Measurements from ENCODE around the gene DRG1. TPM values are rescaled to one million over a fixed set of nuclear protein-coding genes. Genes with fewer than 3 reads are reported as not detected.

DRG1 gene, protein sequence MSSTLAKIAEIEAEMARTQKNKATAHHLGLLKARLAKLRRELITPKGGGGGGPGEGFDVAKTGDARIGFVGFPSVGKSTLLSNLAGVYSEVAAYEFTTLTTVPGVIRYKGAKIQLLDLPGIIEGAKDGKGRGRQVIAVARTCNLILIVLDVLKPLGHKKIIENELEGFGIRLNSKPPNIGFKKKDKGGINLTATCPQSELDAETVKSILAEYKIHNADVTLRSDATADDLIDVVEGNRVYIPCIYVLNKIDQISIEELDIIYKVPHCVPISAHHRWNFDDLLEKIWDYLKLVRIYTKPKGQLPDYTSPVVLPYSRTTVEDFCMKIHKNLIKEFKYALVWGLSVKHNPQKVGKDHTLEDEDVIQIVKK
- 84.8 and 101 TPM in 2 replicates for total RNA-seq (2022)
- Bru-seq, nascent RNA, result percentile 67 among the genes with signal in this experiment
- percentile 75 among the genes with signal in this experiment for BruChase-seq, experiment 1, labeled RNA remaining after a 6-hour chase
- percentile 66 among the genes with signal in this experiment for BruChase-seq, experiment 2, labeled RNA remaining after a 2-hour chase
- long read RNA-seq, transcript DRG1-201 (9 exons, 1,746 nt), result major isoform, 248 of 304 reads
- long read RNA-seq, partial matches to known transcripts, result 6 of 304 reads
- long read RNA-seq, other reads (novel, unspliced or antisense), result 50 of 304 reads

DNA sequence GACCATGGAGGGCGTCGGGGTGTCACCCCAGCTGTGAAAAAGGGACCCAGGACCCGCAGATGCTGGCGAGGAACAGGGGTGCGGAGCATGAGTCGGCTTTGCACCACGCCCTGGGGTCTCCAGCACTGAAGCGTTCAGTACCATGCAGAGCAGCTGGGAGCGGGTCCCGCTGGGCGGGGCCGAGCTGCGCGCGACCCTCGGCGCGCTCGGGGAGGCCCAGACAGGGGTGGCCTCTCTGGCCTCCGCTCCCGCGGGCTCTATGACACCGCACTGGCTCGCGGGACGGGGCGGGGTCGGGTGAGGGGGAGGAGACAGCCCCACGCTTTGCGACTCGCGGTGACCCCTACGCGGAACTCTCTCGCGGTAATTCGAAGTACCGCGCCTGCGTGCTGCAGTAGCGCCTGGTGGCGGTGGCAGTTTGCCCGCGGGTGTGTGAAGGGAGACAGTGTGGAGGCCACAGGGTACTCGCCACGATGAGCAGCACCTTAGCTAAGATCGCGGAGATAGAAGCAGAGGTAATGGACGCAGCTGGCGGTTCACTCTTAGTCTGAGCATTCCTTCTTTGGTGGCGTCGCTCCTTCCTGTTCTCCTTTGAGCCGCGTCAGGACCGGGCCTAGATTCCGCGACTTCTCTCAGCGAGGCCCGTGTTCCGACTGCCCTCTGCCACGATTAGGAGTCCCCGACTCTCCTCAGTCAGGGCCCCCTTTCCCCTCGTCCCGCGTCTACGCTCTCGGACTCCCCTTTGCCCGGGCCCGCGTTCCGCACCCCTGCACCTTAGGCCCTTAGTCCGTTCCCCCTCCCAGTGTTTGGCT is at the start of gene DRG1:
Gene DRG1, plus strand, starts transcription at position 394 of the 812 bp plus-strand sequence. Its CDS starts 80 bp downstream, at position 474.
- peaks cover 42% of the 10 kb centered on the region for H3K36me3 Mint-ChIP-seq (ENCODE audit: insufficient read depth, unreplicated experiment)
- peak; percentile 92 for DNase-seq (ENCODE audit: unreplicated experiment)
- H3K27me3 Mint-ChIP-seq (ENCODE audit: insufficient read depth, unreplicated experiment), result no peaks in the 10 kb centered on the region
- no TSS peak for BruUV-seq (replicated peaks)
- POLR2A ChIA-PET, result interaction anchor here (1.0 to 4.1 kb wide), 17 partner anchors 11 to 292 kb away, joined by 3 to 61 read pairs (median 4); partner anchors contain the start of genes EIF4ENIF1, PATZ1, PIK3IP1 and SELENOM
- H3K9me3 Mint-ChIP-seq (ENCODE audit: unreplicated experiment), result peaks cover 3% of the 10 kb centered on the region
- H3K27ac Mint-ChIP-seq (ENCODE audit: low read depth, unreplicated experiment), result peak within 1 kb of the TSS; percentile 94
- TF ChIP-seq, protein P1, sequence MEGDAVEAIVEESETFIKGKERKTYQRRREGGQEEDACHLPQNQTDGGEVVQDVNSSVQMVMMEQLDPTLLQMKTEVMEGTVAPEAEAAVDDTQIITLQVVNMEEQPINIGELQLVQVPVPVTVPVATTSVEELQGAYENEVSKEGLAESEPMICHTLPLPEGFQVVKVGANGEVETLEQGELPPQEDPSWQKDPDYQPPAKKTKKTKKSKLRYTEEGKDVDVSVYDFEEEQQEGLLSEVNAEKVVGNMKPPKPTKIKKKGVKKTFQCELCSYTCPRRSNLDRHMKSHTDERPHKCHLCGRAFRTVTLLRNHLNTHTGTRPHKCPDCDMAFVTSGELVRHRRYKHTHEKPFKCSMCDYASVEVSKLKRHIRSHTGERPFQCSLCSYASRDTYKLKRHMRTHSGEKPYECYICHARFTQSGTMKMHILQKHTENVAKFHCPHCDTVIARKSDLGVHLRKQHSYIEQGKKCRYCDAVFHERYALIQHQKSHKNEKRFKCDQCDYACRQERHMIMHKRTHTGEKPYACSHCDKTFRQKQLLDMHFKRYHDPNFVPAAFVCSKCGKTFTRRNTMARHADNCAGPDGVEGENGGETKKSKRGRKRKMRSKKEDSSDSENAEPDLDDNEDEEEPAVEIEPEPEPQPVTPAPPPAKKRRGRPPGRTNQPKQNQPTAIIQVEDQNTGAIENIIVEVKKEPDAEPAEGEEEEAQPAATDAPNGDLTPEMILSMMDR (IDR thresholded peaks at IDR 0.05; ENCODE audit: unreplicated experiment), result no peak
- peak within 1 kb of the TSS; percentile 84 for H3K4me3 Mint-ChIP-seq (ENCODE audit: unreplicated experiment)
- CTCF ChIA-PET, result interaction anchor here (0.6 to 1.2 kb wide), 5 partner anchors 11 to 59 kb away, joined by 3 read pairs; partner anchors contain the start of gene PATZ1
- intact Hi-C loops (cut with micrococcal nuclease), result loop anchor here (1.0 kb wide), 1 partner anchor 52 kb away; no protein-coding TSS in a partner anchor
- no peaks in the 10 kb centered on the region for H3K4me1 Mint-ChIP-seq (ENCODE audit: insufficient read depth, unreplicated experiment)

DNA sequence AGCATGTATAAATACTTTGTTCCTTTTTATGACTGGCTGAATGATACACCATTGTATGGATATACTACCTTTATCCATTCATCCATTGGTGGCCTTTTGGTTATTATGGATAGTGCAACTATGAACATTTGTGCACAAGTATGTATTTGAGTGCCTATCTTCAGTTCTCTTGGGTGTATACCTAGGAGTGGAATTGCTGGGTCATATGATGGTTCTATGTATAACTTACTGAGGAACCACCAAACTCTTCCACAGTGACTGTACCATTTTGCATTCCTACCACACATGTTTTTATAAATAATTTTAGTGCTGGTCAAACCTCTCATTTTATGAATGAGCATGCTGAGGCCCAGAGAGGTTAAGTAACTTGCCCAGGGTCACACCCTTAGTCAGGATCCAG is 49.4 kb upstream of the DRG1 start:
- Mint-ChIP-seq H3K36me3 (ENCODE audit: insufficient read depth, unreplicated experiment) (no peaks in the 10 kb centered on the region), H3K4me1 (ENCODE audit: insufficient read depth, unreplicated experiment) (peaks cover 4% of the 10 kb centered on the region), H3K9me3 (ENCODE audit: unreplicated experiment) (no peaks in the 10 kb centered on the region), H3K27ac (ENCODE audit: low read depth, unreplicated experiment) (no peak overlapping the region), H3K27me3 (ENCODE audit: insufficient read depth, unreplicated experiment) (no peaks in the 10 kb centered on the region), H3K4me3 (ENCODE audit: unreplicated experiment) (no peak overlapping the region)
- no TSS peak for BruUV-seq (replicated peaks)
- TF ChIP-seq, protein P1 (IDR thresholded peaks at IDR 0.05; ENCODE audit: unreplicated experiment), result no peak
- CTCF ChIA-PET, result interaction anchor here (0.9 kb wide), 1 partner anchor 36 kb away, joined by 4 read pairs; no protein-coding TSS in a partner anchor
- POLR2A ChIA-PET, result no interaction called here
- intact Hi-C loops (cut with micrococcal nuclease), result loop anchor here (10.0 kb wide), 1 partner anchor 285 kb away; no protein-coding TSS in a partner anchor
- DNase-seq (ENCODE audit: unreplicated experiment), result no peak

DNA sequence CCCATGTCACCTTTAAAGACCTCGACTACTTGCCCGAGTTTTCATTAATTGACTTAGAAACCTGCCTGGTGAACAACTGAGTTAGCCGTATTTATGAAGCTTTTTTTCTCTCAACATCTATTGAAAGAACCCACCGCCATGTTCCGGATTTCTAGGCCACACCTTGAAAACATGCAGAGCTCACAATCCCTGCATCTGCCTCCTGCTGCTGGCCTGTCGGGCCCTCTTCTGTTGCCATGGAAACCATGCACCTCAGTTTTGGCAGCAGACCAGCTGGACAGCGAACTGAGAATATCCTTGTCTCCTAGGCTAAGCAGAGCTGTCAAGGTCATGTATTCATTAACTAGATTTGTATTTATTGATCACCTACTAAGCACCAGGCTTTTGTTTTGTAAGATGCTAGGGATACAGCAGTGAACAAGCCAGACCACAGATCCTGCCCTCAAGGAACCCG is 49.0 kb upstream of the DRG1 start:
- DNase-seq (ENCODE audit: unreplicated experiment), result peak; percentile 46
- no peaks in the 10 kb centered on the region for H3K9me3 Mint-ChIP-seq (ENCODE audit: unreplicated experiment)
- intact Hi-C loops (cut with micrococcal nuclease), result no loop called here
- no peaks in the 10 kb centered on the region for H3K36me3 Mint-ChIP-seq (ENCODE audit: insufficient read depth, unreplicated experiment)
- H3K27me3 Mint-ChIP-seq (ENCODE audit: insufficient read depth, unreplicated experiment), result no peaks in the 10 kb centered on the region
- no TSS peak for BruUV-seq (replicated peaks)
- ChIA-PET POLR2A (interaction anchor here (0.6 kb wide), 1 partner anchor 341 kb away, joined by 3 read pairs; no protein-coding TSS in a partner anchor), CTCF (interaction anchor here (0.9 kb wide), 1 partner anchor 37 kb away, joined by 4 read pairs; no protein-coding TSS in a partner anchor)
- H3K27ac Mint-ChIP-seq (ENCODE audit: low read depth, unreplicated experiment), result no peak overlapping the region
- no peak overlapping the region for H3K4me3 Mint-ChIP-seq (ENCODE audit: unreplicated experiment)
- TF ChIP-seq, protein P1 (IDR thresholded peaks at IDR 0.05; ENCODE audit: unreplicated experiment), result no peak
- H3K4me1 Mint-ChIP-seq (ENCODE audit: insufficient read depth, unreplicated experiment), result peaks cover 4% of the 10 kb centered on the region
